ENCODE measurements around the gene TEX13A.

The TEX13A gene

DNA sequence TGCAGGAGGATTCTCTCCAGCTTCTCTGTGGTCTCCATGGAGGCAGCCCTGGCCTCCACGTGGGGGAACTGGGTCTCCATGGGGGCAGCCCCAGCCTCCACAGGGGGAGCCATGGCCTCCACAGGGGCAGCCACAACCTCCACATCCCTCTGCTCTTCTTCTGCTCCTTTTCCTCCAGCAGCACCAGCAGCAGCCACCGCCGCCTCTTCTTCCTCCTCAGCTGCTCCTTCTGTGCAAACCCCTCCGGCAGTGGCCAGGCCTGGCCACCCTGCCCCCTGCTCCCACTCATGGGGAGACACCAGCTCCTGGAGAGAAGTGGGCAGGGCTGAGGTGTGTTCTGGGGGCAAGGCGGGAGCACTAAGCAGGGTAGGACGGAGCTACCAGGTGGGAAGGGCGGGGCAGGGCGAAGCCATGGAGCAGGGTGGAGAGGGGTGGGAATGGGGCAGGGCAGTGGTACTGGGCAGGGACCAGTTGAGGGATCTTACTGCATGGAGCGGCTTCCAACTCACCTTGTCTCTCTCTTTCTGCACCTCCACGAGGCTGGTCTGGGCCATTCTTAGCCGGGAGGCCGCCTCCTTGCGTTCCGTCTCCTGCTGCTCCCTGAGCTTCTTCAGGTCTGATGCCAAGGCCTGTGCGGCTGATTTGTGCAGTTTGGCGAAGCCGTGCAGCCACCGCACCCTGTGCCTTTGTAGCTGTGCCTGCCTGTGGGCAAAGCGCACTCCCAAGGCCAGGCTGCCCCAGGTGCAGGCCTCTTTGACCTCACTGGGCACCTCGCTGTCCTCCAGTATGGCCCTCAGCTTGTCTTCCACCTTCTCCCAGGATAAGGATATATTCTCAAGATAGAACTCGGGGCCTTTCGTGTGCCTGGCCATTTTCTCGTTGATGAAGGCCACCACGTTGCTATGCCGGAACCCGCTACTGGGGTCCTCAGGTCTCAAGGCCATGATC is 766 bp downstream of the TEX13A start:
- no peak overlapping the region for H3K4me3 ChIP-seq (ENCODE audit: low read depth, low read length)
- TF ChIP-seq, protein P1, sequence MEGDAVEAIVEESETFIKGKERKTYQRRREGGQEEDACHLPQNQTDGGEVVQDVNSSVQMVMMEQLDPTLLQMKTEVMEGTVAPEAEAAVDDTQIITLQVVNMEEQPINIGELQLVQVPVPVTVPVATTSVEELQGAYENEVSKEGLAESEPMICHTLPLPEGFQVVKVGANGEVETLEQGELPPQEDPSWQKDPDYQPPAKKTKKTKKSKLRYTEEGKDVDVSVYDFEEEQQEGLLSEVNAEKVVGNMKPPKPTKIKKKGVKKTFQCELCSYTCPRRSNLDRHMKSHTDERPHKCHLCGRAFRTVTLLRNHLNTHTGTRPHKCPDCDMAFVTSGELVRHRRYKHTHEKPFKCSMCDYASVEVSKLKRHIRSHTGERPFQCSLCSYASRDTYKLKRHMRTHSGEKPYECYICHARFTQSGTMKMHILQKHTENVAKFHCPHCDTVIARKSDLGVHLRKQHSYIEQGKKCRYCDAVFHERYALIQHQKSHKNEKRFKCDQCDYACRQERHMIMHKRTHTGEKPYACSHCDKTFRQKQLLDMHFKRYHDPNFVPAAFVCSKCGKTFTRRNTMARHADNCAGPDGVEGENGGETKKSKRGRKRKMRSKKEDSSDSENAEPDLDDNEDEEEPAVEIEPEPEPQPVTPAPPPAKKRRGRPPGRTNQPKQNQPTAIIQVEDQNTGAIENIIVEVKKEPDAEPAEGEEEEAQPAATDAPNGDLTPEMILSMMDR (IDR thresholded peaks at IDR 0.05; ENCODE audit: borderline replicate concordance, insufficient read depth, low read depth, low read length): no peak

DNA sequence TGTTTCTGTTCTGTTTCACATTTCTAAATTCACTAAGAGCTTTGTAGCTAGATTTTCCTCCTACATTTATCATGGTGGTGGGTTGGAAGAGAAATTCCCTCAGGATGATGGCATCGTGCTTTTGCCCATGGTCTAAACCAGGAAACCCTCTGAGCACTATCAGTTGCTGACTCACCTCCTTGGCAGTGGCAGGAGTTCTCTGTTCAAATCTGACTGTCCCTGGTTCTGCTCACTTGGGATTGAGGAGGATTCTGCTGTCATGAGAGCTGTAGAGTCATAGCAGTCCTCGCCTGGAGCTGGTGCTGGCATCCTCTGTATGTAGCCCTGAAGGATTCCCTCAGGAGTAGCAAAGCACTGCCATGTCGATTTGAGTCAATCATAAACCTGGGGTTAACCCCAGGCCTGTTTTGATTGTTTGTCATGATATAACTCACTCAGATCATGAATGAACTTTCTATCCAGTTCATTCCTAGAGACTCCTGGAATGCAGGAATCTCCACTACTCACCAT is 9.4 kb downstream of the TEX13A start:
- TF ChIP-seq, protein P1 (IDR thresholded peaks at IDR 0.05; ENCODE audit: borderline replicate concordance, insufficient read depth, low read depth, low read length): no peak

DNA sequence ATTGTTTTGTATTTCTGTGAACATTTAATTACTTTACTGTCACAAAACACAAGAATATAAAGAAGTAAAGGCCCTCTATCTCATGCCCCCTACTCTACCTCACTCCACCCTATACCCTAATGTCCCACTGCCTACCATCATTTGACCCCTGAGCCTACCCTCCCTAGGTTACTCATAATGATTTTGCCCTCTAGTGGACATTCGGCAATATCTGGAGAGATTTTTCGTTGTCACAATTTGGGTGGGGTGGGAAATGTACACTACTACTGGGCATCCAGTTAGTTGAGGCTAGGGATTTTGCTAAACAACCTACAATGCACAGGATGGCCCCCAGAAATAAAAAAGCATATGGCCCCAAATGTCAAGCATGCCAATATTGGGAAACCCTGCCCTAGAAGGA is 10.2 kb downstream of the TEX13A start:
- TF ChIP-seq, protein P1 (IDR thresholded peaks at IDR 0.05; ENCODE audit: borderline replicate concordance, insufficient read depth, low read depth, low read length): peak; percentile 27; the same call in 1 of the 2 replicates
- H3K4me3 ChIP-seq (ENCODE audit: low read depth, low read length): no peak overlapping the region

More for the DNA sequence above, 9.4 kb downstream of the TEX13A start:
- H3K4me3 ChIP-seq (ENCODE audit: low read depth, low read length): no peak overlapping the region

DNA sequence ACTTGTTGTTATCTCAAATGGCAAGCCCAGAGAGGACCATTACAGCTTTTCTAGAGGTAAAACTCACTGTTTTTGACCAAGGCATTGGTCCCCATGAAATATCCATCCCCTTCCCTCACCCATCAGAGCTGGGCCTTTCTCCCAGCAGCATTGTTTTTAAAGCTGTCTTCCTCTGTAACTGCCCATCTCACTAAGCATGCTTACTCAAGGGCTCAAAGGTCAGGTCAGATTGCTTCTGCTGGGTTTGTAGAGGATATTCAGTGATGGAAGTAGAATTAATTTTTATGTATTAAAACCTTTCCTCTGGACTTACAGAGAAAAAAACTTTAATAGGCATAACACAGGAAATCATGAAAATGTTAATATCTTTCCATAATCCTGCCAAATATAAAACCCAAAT is 11.1 kb downstream of the TEX13A start:
- no peak overlapping the region for H3K4me3 ChIP-seq (ENCODE audit: low read depth, low read length)
- TF ChIP-seq, protein P1 (IDR thresholded peaks at IDR 0.05; ENCODE audit: borderline replicate concordance, insufficient read depth, low read depth, low read length): no peak

GRCh38 chrX:105191878-105192277 is 28.6 kb downstream of the TEX13A start:
- H3K4me3 ChIP-seq (ENCODE audit: low read depth, low read length): no peak overlapping the region

GRCh38 chrX:105190252-105190853 is 30.1 kb downstream of the TEX13A start:
- TF ChIP-seq, protein P1 (IDR thresholded peaks at IDR 0.05; ENCODE audit: borderline replicate concordance, insufficient read depth, low read depth, low read length): peak; percentile 57; the same call in 1 of the 2 replicates
- no peak overlapping the region for H3K4me3 ChIP-seq (ENCODE audit: low read depth, low read length)

More at GRCh38 chrX:105191878-105192277, 28.6 kb downstream of the TEX13A start:
- TF ChIP-seq, protein P1 (IDR thresholded peaks at IDR 0.05; ENCODE audit: borderline replicate concordance, insufficient read depth, low read depth, low read length): peak; percentile 48; the same call in 1 of the 2 replicates

Measured in GM12875 (cell line).